Measurements from ENCODE around the gene ALDH1A3.

The ALDH1A3 gene

GRCh38 chr15:100908466-100908865 lies 28.8 kb downstream of the ALDH1A3 start:
- in situ Hi-C loops (cut with MboI; ENCODE audit: low pct_unique_long_range_greater_than_20kb, low sequenced_read_pairs, unreplicated experiment), result loop anchor here (25.0 kb wide), 2 partner anchors 271 to 354 kb away; partner anchors contain the start of gene CHSY1
- TF ChIP-seq CTCF (IDR thresholded peaks at IDR 0.05; ENCODE audit: extremely low read depth, insufficient read depth, missing control alignments), result no peak
- DNase-seq (ENCODE audit: low spot score), result no peak

GRCh38 chr15:100909565-100909964 lies 29.9 kb downstream of the ALDH1A3 start:
- in situ Hi-C loops (cut with MboI; ENCODE audit: low pct_unique_long_range_greater_than_20kb, low sequenced_read_pairs, unreplicated experiment), result loop anchor here (25.0 kb wide), 2 partner anchors 272 to 353 kb away; partner anchors contain the start of gene CHSY1
- no peak for TF ChIP-seq CTCF (IDR thresholded peaks at IDR 0.05; ENCODE audit: extremely low read depth, insufficient read depth, missing control alignments)
- no peak for DNase-seq (ENCODE audit: low spot score)

GRCh38 chr15:100909989-100910955 lies 30.6 kb downstream of the ALDH1A3 start:
- DNase-seq (ENCODE audit: low spot score), result no peak
- in situ Hi-C loops (cut with MboI; ENCODE audit: low pct_unique_long_range_greater_than_20kb, low sequenced_read_pairs, unreplicated experiment), result loop anchor here (10.0 to 25.0 kb wide), 3 partner anchors 95 to 352 kb away; partner anchors contain the start of gene CHSY1
- TF ChIP-seq CTCF (IDR thresholded peaks at IDR 0.05; ENCODE audit: extremely low read depth, insufficient read depth, missing control alignments), result peak; percentile 4

- in situ Hi-C loops (cut with MboI; ENCODE audit: low pct_unique_long_range_greater_than_20kb, low sequenced_read_pairs, unreplicated experiment), result loop anchor here (10.0 to 25.0 kb wide), 3 partner anchors 94 to 351 kb away; partner anchors contain the start of gene CHSY1
- no peak for DNase-seq (ENCODE audit: low spot score)
- TF ChIP-seq CTCF (IDR thresholded peaks at IDR 0.05; ENCODE audit: extremely low read depth, insufficient read depth, missing control alignments), result no peak
Observed at GRCh38 chr15:100911086-100911485, 31.5 kb downstream of the ALDH1A3 start.

- in situ Hi-C loops (cut with MboI; ENCODE audit: low pct_unique_long_range_greater_than_20kb, low sequenced_read_pairs, unreplicated experiment), result loop anchor here (10.0 to 25.0 kb wide), 3 partner anchors 91 to 348 kb away; partner anchors contain the start of gene CHSY1
- no peak for DNase-seq (ENCODE audit: low spot score)
- TF ChIP-seq CTCF (IDR thresholded peaks at IDR 0.05; ENCODE audit: extremely low read depth, insufficient read depth, missing control alignments), result no peak
Observed at GRCh38 chr15:100913961-100914360, 34.3 kb downstream of the ALDH1A3 start.

- DNase-seq (ENCODE audit: low spot score), result no peak
- no peak for TF ChIP-seq CTCF (IDR thresholded peaks at IDR 0.05; ENCODE audit: extremely low read depth, insufficient read depth, missing control alignments)
- in situ Hi-C loops (cut with MboI; ENCODE audit: low pct_unique_long_range_greater_than_20kb, low sequenced_read_pairs, unreplicated experiment), result loop anchor here (10.0 to 25.0 kb wide), 3 partner anchors 90 to 347 kb away; partner anchors contain the start of gene CHSY1
Observed at GRCh38 chr15:100914876-100915275, 35.2 kb downstream of the ALDH1A3 start.
